Liver (tissue), 3 donors: Measurements from ENCODE around the gene DNAH6.

Experiments used
- JUND ChIP-seq, 2 donors: IDR thresholded peaks; 2 replicates each; pipeline ENCODE4 v1.6.1; 2016; ENCODE audit warnings: antibody characterized with exemption in 2 of 2
- SP1 ChIP-seq: IDR thresholded peaks from 2 replicates; pipeline ENCODE4 v1.6.1; 2018; ENCODE audit warnings: antibody characterized with exemption, mild to moderate bottlenecking
- TAF1 ChIP-seq: conservative IDR thresholded peaks from 2 replicates; pipeline ENCODE4 v1.6.1; 2016; ENCODE audit warnings: antibody characterized with exemption, mild to moderate bottlenecking
- TF ChIP-seq, protein P1 (sequence below): fragments of 150-350 bp; IDR thresholded peaks from 2 replicates; pipeline ENCODE4 v1.5.1; 2017; ENCODE audit warnings: improper control_type of control experiment, low read depth, low read length; ENCODE audit not compliant: missing input control
- TF ChIP-seq, protein P2 (sequence below): IDR thresholded peaks from 2 replicates; pipeline ENCODE4 v1.6.1; 2016; ENCODE audit warnings: antibody characterized with exemption
- TF ChIP-seq, protein P3 (sequence below): IDR thresholded peaks from 2 replicates; pipeline ENCODE4 v1.6.1; 2016; ENCODE audit warnings: antibody characterized with exemption
- TF ChIP-seq, protein P4 (sequence below): IDR thresholded peaks from 2 replicates; pipeline ENCODE4 v1.6.1; 2016; ENCODE audit warnings: antibody characterized with exemption
- donor health status: healthy.
- donor health status: healthy.

DNA sequence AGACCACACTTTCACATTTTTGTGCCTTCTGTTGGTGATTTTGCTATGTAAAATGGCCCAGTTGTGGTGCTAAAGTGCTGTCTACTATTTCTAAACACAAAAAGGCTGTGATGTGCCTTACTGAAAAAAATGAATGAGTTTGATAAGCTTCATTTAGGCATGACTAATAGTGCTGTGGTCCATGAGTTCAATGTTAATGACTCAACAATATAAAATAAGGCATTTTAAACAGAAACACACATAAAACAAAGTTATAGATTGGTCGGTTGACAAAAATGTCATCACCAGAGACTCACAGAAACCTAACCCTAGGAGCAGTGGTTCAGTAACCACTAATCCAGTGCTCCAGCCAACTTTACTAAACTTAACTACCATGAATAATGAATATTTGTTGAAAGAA is 160.0 kb downstream of the DNAH6 start:
- TF ChIP-seq, protein P1, sequence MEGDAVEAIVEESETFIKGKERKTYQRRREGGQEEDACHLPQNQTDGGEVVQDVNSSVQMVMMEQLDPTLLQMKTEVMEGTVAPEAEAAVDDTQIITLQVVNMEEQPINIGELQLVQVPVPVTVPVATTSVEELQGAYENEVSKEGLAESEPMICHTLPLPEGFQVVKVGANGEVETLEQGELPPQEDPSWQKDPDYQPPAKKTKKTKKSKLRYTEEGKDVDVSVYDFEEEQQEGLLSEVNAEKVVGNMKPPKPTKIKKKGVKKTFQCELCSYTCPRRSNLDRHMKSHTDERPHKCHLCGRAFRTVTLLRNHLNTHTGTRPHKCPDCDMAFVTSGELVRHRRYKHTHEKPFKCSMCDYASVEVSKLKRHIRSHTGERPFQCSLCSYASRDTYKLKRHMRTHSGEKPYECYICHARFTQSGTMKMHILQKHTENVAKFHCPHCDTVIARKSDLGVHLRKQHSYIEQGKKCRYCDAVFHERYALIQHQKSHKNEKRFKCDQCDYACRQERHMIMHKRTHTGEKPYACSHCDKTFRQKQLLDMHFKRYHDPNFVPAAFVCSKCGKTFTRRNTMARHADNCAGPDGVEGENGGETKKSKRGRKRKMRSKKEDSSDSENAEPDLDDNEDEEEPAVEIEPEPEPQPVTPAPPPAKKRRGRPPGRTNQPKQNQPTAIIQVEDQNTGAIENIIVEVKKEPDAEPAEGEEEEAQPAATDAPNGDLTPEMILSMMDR: no peak
- TF ChIP-seq SP1: no peak
- TF ChIP-seq, protein P2, sequence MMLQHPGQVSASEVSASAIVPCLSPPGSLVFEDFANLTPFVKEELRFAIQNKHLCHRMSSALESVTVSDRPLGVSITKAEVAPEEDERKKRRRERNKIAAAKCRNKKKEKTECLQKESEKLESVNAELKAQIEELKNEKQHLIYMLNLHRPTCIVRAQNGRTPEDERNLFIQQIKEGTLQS: no peak
- TF ChIP-seq, protein P3, sequence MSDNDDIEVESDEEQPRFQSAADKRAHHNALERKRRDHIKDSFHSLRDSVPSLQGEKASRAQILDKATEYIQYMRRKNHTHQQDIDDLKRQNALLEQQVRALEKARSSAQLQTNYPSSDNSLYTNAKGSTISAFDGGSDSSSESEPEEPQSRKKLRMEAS: no peak
- TF ChIP-seq, protein P4, sequence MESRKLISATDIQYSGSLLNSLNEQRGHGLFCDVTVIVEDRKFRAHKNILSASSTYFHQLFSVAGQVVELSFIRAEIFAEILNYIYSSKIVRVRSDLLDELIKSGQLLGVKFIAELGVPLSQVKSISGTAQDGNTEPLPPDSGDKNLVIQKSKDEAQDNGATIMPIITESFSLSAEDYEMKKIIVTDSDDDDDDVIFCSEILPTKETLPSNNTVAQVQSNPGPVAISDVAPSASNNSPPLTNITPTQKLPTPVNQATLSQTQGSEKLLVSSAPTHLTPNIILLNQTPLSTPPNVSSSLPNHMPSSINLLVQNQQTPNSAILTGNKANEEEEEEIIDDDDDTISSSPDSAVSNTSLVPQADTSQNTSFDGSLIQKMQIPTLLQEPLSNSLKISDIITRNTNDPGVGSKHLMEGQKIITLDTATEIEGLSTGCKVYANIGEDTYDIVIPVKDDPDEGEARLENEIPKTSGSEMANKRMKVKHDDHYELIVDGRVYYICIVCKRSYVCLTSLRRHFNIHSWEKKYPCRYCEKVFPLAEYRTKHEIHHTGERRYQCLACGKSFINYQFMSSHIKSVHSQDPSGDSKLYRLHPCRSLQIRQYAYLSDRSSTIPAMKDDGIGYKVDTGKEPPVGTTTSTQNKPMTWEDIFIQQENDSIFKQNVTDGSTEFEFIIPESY: no peak
- no peak for TF ChIP-seq TAF1
- TF ChIP-seq JUND (IDR thresholded peaks at IDR 0.05): no peak
